Brain microvascular endothelial cell (primary cell): ENCODE data around the gene GNB3.
"Not testable (repeated sequence)": the region's sequence is repeated elsewhere in the genome, so short reads cannot be mapped to it uniquely, and the experiment has no call there.

Experiments used
- DNase-seq: peaks from one replicate; pipeline ENCODE4 v3.0.0-alpha.2; 2020
- H3K27ac ChIP-seq: fragments of 250-450 bp; sonication (Bioruptor Pico); 2 replicates; pipeline ENCODE4 v1.5.1; 2020; ENCODE audit warnings: mild to moderate bottlenecking, moderate library complexity
- H3K27me3 ChIP-seq: fragments of 250-450 bp; sonication (Bioruptor Pico); replicated peaks from 2 replicates; pipeline ENCODE4 v1.5.1; 2020; ENCODE audit warnings: mild to moderate bottlenecking
- H3K36me3 ChIP-seq: fragments of 250-450 bp; sonication (Bioruptor Pico); replicated peaks from 2 replicates; pipeline ENCODE4 v1.5.1; 2020; ENCODE audit warnings: mild to moderate bottlenecking
- H3K4me3 ChIP-seq: 2 replicates; pipeline ENCODE4 v1.5.1; 2011; ENCODE audit warnings: low read depth, mild to moderate bottlenecking, control low read depth, low read length, moderate library complexity
- CTCF ChIP-seq: IDR thresholded peaks from 2 replicates; pipeline ENCODE4 v1.5.1; 2011; ENCODE audit warnings: low read depth, mild to moderate bottlenecking, moderate library complexity, low read length, control low read depth, inconsistent platforms; ENCODE audit errors: missing control alignments
- in situ Hi-C: cut with HindIII; loops from 2 replicates; pipeline ENCODE4 v1.10.0; 2017; ENCODE audit warnings: low sequenced_read_pairs, low pct_ligation_motif_present

GNB3 gene

GRCh38 chr12:6872073-6873048 is 31.6 kb downstream of the GNB3 start:
- in situ Hi-C loops = no loop called here
- peak overlapping the region; percentile 84 for H3K4me3 ChIP-seq
- peak; percentile 46 for DNase-seq
- H3K27me3 ChIP-seq = no peaks in the 10 kb centered on the region
- peak; percentile 99 for TF ChIP-seq CTCF
- no peak overlapping the region for H3K27ac ChIP-seq
- peaks cover 21% of the 10 kb centered on the region for H3K36me3 ChIP-seq

GRCh38 chr12:6873094-6874014 is 32.6 kb downstream of the GNB3 start, which contains the start of gene SPSB2:
SPSB2 (minus strand) TSS chr12:6873303; CDS start chr12:6872901, 402 bp downstream.
- peak; percentile 93 for DNase-seq
- in situ Hi-C loops = no loop called here
- peaks cover 21% of the 10 kb centered on the region for H3K36me3 ChIP-seq
- H3K27me3 ChIP-seq = no peaks in the 10 kb centered on the region
- H3K4me3 ChIP-seq = peak within 1 kb of the TSS; percentile 84
- peak within 1 kb of the TSS; percentile 15 for H3K27ac ChIP-seq
- TF ChIP-seq CTCF = no peak

- in situ Hi-C loops, H3K27me3 ChIP-seq, DNase-seq, H3K27ac ChIP-seq: not testable (repeated sequence)
- H3K36me3 ChIP-seq = peaks cover 21% of the 10 kb centered on the region
- peak overlapping the region; percentile 84 for H3K4me3 ChIP-seq
Measured at GRCh38 chr12:6874015-6874368, 33.3 kb downstream of the GNB3 start.

- H3K27me3 ChIP-seq, H3K27ac ChIP-seq, in situ Hi-C loops, H3K4me3 ChIP-seq, DNase-seq, H3K36me3 ChIP-seq: not testable (repeated sequence)
Measured at GRCh38 chr12:6879824-6880223, 39.1 kb downstream of the GNB3 start.

- in situ Hi-C loops = no loop called here
- no peak overlapping the region for H3K27ac ChIP-seq
- no peak for DNase-seq
- H3K27me3 ChIP-seq = no peaks in the 10 kb centered on the region
- no peak overlapping the region for H3K4me3 ChIP-seq
- H3K36me3 ChIP-seq = peaks cover 2% of the 10 kb centered on the region
- TF ChIP-seq CTCF = no peak
Measured at GRCh38 chr12:6883252-6883651, 42.5 kb downstream of the GNB3 start.

- Histone ChIP-seq H3K27ac (no peak overlapping the region), H3K36me3 (peaks cover 2% of the 10 kb centered on the region), H3K27me3 (no peaks in the 10 kb centered on the region), H3K4me3 (no peak overlapping the region)
- in situ Hi-C loops = no loop called here
- DNase-seq = no peak
- TF ChIP-seq CTCF = no peak
Measured at GRCh38 chr12:6883683-6884082, 43.0 kb downstream of the GNB3 start.
